ENCODE data around the gene PRPF31. TPM values are rescaled to one million over a fixed set of nuclear protein-coding genes. Genes with fewer than 3 reads are reported as not detected.

The PRPF31 gene
- total and polyA plus RNA-seq, 2 of the 4 experiments (the other 2 are of a cell fraction): 65.4 to 66.1 TPM

DNA sequence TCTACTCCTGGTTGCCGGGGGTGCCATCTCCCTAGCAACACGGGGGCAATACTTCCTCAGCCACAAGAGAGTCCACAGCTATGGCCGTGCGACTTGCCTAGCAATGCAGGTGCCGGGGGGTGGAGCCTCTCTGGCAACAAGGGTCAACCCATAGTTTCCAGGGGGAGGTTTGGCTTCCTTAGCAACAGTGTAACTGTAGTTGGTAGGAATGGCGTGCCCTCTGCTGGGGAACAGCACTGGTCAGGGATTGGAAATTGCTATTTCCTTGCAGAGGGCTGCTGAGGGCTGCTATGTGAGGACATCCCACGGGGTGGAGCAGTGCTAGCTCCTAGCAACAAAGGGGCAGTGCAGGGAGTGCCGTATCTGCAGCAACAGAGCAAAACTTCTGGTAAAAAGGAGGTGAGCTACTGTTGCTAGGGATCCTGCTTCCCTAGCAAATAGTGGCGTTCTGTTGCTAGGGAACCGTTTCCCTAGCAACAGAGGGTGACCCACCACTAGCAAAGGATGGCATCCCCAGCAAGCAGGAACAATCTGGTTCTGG lies 64.4 kb downstream of the PRPF31 start:
- no peak for TF ChIP-seq CHD1 (IDR thresholded peaks at IDR 0.05; ENCODE audit: low read depth, low read length)
- TF ChIP-seq, protein P1, sequence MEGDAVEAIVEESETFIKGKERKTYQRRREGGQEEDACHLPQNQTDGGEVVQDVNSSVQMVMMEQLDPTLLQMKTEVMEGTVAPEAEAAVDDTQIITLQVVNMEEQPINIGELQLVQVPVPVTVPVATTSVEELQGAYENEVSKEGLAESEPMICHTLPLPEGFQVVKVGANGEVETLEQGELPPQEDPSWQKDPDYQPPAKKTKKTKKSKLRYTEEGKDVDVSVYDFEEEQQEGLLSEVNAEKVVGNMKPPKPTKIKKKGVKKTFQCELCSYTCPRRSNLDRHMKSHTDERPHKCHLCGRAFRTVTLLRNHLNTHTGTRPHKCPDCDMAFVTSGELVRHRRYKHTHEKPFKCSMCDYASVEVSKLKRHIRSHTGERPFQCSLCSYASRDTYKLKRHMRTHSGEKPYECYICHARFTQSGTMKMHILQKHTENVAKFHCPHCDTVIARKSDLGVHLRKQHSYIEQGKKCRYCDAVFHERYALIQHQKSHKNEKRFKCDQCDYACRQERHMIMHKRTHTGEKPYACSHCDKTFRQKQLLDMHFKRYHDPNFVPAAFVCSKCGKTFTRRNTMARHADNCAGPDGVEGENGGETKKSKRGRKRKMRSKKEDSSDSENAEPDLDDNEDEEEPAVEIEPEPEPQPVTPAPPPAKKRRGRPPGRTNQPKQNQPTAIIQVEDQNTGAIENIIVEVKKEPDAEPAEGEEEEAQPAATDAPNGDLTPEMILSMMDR (conservative IDR thresholded peaks at IDR 0.05; ENCODE audit: low read depth, low read length): peak; percentile 48
- no peak for TF ChIP-seq BHLHE40 (IDR thresholded peaks at IDR 0.05; ENCODE audit: low read depth, low read length)
- peak; percentile 46 for TF ChIP-seq RAD21 (IDR thresholded peaks at IDR 0.05; ENCODE audit: low read length)
- peak; percentile 43; the same call in 1 of the 2 replicates for TF ChIP-seq SMC3 (IDR thresholded peaks at IDR 0.05; ENCODE audit: low read depth, low read length)
- TF ChIP-seq RFX5 (IDR thresholded peaks at IDR 0.05; ENCODE audit: low read depth, low read length): no peak
- 0 out of 2 replicates have a peak, but pooled peaks have one; percentile 4 for TF ChIP-seq MAZ (IDR thresholded peaks at IDR 0.05; ENCODE audit: borderline replicate concordance, low read depth, low read length)
- H3K4me1 ChIP-seq (ENCODE audit: control insufficient read depth, insufficient read depth, low read length): no peaks in the 10 kb centered on the region
- H4K91ac ChIP-seq (ENCODE audit: insufficient read depth, low read depth, low read length): no peak overlapping the region
- H3K9me1 ChIP-seq (ENCODE audit: insufficient read depth, low read length): no peaks in the 10 kb centered on the region
- H4K8ac ChIP-seq (ENCODE audit: low read depth in 2 of 2, low read length in 2 of 2): no peak overlapping the region
- ATAC-seq (ENCODE audit: low read depth) (peak; percentile 91), DNase-seq (peak; percentile 60)
- no peak overlapping the region for H3K4me3 ChIP-seq (ENCODE audit: insufficient read depth, low read depth, low read length)
- dilution Hi-C loops (cut with HindIII; ENCODE audit: low sequenced_read_pairs, unreplicated experiment) (no loop called here), intact Hi-C loops (cut with micrococcal nuclease) (no loop called here), in situ Hi-C loops (cut with MboI; ENCODE audit: low sequenced_read_pairs) (no loop called here)
- H3K9ac ChIP-seq (ENCODE audit: low read depth, low read length): no peak overlapping the region
- H3K27me3 ChIP-seq (ENCODE audit: control insufficient read depth, insufficient read depth, low read length): no peaks in the 10 kb centered on the region
- no peak overlapping the region; the same call in 1 of the 2 replicates for H3K4ac ChIP-seq (ENCODE audit: low read depth, low read length)
- peaks cover 47% of the 10 kb centered on the region for H3K36me3 ChIP-seq (ENCODE audit: control insufficient read depth, insufficient read depth, low read length)
- no peak overlapping the region for H2AFZ ChIP-seq (replicated peaks; ENCODE audit: low read length, poor library complexity)
- H2BK20ac ChIP-seq (ENCODE audit: low read depth, low read length): no peak overlapping the region
- no peak overlapping the region for H2BK15ac ChIP-seq (ENCODE audit: low read depth, low read length)
- no peak overlapping the region for H3K4me2 ChIP-seq (ENCODE audit: low read depth, low read length)
- peaks cover 9% of the 10 kb centered on the region; the same call in 1 of the 2 replicates for H4K20me1 ChIP-seq (ENCODE audit: insufficient read depth, low read length)
- no peaks in the 10 kb centered on the region for H3K9me3 ChIP-seq (ENCODE audit: control insufficient read depth, insufficient read depth, low read length)
- no peak overlapping the region for H3K14ac ChIP-seq (replicated peaks; ENCODE audit: low read depth, low read length)
- 38% methylated on average over 4 of the region's 10 CpGs; no CpG with 5 or more reads in 1 of the 2 experiments for WGBS, 2 experiments (ENCODE audit: extremely low coverage in 2 of 2, insufficient read length in 1 of 2)
- no peak overlapping the region for H2AK9ac ChIP-seq (replicated peaks; ENCODE audit: low read depth, low read length, poor library complexity)
- H2BK5ac ChIP-seq (ENCODE audit: low read depth, low read length, poor library complexity, severe bottlenecking): no peak overlapping the region
- POLR2A ChIA-PET (ENCODE audit: unreplicated experiment): no interaction called here
- peaks cover 4 to 16% of the 10 kb centered on the region in 2 experiments; a peak in 3 of 4 replicates for H3K79me1 ChIP-seq (ENCODE audit: low read depth in 1 of 2, low read length in 2 of 2)
- CTCF ChIA-PET: interaction anchor here (1.1 kb wide), 1 partner anchor 8 kb away, joined by 3 read pairs; no protein-coding TSS in a partner anchor
- H3K18ac ChIP-seq (ENCODE audit: low read depth, low read length): no peak overlapping the region
- H3K23ac ChIP-seq (ENCODE audit: low read depth, low read length): no peak overlapping the region
- TSS peak; percentile 45 for BruUV-seq (replicated peaks)
- H3K56ac ChIP-seq (ENCODE audit: extremely low read depth, insufficient read depth, low read length): no peak overlapping the region
- H4K5ac ChIP-seq (ENCODE audit: low read depth, low read length): no peak overlapping the region
- no peak overlapping the region for H2AK5ac ChIP-seq (ENCODE audit: low read depth, low read length)
- no peak overlapping the region for H2BK120ac ChIP-seq (ENCODE audit: low read depth, low read length)
- no peak overlapping the region for H3K27ac ChIP-seq (ENCODE audit: insufficient read depth, low read length)
